ENCODE measurements around the gene MID1IP1.

MID1IP1 gene

GRCh38 chrX:38816155-38816554, 14.9 kb downstream of the MID1IP1 start:
- DNase-seq (ENCODE audit: low read depth, low spot score), result no peak

DNA sequence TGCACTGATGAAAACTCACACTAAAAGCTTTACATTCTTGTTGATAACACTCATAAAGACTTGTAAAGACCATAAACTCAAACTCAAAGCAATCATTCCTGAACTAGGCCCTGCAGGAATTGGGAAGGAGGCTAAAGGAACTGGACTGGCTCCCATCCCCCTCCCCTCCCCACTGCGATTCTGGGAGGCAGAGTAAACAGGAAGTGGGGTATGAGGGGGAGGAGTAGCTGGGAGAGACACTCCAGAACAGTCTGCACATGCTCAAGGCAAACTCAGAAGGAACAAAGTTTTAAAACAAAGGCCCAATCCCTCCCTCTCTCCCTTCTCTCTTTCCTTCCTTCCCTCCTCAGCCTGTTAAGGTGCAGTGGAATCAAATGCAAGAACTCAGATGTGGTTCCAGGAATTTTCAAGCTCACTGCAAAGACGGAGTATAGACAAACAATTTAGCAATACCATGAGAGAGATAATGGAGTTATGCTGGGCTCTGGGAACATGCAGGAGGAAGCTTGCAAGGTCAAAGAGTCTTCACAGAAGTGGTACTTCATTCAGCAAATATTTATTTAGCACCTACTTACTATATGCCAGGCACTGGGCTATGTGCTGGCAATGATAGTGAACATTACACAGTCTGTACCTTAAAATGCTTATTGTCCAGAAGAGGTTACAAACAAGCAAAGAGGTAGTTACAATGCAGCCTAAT, 15.9 kb downstream of the MID1IP1 start:
- DNase-seq (ENCODE audit: low read depth, low spot score), result no peak

- no peak for DNase-seq (ENCODE audit: low read depth, low spot score)
Observed at GRCh38 chrX:38819163-38819562, 17.9 kb downstream of the MID1IP1 start.

GRCh38 chrX:38819709-38820108, 18.4 kb downstream of the MID1IP1 start:
- no peak for DNase-seq (ENCODE audit: low read depth, low spot score)

DNA sequence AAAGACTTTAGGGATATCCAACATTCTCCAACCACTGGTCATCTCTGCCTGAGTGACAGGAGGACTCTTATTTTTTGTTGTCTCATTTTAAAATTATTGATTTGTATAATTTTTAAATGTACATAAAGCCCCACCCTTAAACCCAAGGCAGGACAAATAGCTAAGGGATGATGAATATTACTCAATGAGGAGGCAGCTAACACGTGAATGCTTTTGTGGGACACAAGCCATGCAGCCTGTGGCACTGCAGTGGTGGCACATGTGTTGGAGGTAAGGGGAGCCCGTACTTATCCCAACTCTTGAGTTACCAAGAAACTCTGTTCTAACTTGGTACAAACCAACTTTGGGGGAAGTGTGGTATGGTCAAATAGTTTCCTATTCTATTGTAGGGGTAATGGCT, 19.5 kb downstream of the MID1IP1 start:
- DNase-seq (ENCODE audit: low read depth, low spot score), result no peak

GRCh38 chrX:38824176-38824575, 22.9 kb downstream of the MID1IP1 start:
- DNase-seq (ENCODE audit: low read depth, low spot score), result no peak

GRCh38 chrX:38831949-38832348, 30.7 kb downstream of the MID1IP1 start:
- DNase-seq (ENCODE audit: low read depth, low spot score), result no peak

- DNase-seq (ENCODE audit: low read depth, low spot score), result no peak
Observed at GRCh38 chrX:38837389-38837788, 36.1 kb downstream of the MID1IP1 start.

DNA sequence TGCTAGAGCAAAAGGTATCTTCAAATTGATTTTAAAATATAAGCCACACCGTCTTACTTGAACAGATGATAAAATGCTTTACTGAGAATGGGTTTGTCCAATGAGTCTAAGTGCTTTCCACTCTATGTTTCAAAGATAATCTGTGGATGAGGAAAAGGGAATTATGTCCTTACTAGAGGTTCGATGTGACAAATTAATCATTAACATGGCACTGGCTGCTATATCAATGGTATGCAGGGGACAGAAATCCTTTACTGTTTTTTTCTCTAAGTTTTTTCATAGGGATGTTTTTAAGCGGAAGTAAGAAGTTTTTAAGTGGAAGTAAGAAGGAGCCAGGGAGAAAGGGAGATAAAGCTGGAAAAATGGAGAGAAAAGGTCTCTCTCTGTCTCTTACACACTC, 38.0 kb downstream of the MID1IP1 start:
- no peak for DNase-seq (ENCODE audit: low read depth, low spot score)

DNA sequence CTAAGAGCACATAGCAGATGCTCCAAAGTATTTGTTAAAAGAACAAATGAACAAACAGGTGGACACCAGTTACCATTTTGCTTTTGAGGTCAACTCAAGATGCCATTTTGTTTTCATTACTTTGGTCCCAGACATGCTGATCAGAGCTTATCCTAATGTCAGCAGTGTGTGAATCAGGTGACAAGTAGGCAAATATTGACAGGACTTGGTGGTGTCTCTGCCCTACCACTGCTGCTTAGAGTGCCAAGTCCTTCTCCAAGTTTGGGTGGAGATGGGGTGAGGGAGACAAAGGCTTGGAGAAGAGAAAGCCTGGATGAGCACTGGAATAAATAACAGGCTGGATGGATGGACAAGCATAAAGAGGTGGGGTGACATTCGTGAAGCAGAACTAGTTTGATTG, 38.7 kb downstream of the MID1IP1 start:
- DNase-seq (ENCODE audit: low read depth, low spot score), result no peak

DNA sequence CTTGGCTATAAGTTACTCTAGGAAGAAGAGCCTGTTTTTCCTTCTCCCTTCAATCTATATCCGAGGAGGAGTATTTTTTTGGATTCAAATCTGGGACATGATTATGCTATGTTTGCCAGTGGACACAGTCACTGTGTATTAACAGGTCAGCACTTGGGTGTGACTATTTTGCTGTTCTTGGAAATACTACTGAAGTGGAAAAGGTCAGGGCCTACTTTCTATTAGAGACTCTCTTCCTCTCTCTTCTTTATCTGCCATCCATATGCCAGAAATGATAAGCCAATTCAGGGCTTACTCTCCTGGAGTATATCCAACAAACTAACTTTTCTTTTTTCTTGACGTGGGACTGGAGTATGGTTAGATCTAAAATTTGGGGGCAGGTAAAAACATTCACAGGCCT, 40.5 kb downstream of the MID1IP1 start:
- no peak for DNase-seq (ENCODE audit: low read depth, low spot score)

GRCh38 chrX:38845426-38845825, 44.2 kb downstream of the MID1IP1 start:
- DNase-seq (ENCODE audit: low read depth, low spot score), result no peak

DNA sequence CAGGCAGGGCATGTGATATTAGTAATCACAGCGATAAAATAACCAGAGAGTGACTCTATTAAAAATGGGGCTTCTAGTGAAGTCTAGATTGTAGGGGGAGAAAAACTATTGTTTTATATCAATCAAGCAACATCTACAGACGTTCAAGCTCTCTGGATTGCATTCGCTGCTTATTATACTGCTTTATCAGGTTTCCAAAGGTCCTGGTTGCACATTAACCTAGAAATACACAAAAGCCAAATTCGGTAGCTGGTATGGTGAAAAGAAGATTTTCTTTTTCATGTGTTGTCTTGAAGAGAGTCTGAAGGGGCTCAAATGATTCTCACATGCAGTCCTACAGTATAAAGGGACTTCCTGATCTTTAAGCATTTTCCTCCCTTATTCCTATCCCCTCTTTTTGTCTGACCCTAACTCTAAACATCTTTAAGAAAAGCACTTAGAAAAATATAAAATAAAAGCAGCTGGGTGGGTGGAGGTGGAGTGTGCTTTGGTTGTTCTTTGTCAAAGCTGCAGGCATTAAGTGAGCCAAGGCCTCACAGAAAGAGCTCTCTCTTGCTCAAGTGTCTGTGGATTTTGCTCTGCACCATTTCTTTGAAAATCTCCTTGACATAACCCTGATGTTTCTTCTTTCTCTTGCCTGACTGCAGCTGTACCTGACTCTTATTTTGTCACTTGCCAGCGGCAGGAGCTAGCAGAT, 46.1 kb downstream of the MID1IP1 start:
- DNase-seq (ENCODE audit: low read depth, low spot score), result no peak

DNA sequence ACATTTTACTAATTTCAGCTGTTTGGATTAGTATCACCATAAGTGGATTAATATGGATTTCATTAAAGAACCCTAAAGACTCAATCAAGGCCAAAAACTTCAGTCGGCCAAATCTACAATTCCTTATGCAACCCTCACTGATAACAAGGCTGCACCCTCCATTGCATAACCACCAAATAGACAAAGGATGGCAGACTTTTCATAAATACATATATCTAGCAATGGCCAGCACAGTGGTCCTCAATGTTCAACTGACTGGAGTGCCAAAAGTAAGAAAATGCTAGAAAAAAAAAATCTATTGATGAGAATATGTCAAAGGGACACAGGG, 46.6 kb downstream of the MID1IP1 start:
- no peak for DNase-seq (ENCODE audit: low read depth, low spot score)

- no peak for DNase-seq (ENCODE audit: low read depth, low spot score)
Observed at GRCh38 chrX:38848671-38849455, 47.6 kb downstream of the MID1IP1 start.

DNA sequence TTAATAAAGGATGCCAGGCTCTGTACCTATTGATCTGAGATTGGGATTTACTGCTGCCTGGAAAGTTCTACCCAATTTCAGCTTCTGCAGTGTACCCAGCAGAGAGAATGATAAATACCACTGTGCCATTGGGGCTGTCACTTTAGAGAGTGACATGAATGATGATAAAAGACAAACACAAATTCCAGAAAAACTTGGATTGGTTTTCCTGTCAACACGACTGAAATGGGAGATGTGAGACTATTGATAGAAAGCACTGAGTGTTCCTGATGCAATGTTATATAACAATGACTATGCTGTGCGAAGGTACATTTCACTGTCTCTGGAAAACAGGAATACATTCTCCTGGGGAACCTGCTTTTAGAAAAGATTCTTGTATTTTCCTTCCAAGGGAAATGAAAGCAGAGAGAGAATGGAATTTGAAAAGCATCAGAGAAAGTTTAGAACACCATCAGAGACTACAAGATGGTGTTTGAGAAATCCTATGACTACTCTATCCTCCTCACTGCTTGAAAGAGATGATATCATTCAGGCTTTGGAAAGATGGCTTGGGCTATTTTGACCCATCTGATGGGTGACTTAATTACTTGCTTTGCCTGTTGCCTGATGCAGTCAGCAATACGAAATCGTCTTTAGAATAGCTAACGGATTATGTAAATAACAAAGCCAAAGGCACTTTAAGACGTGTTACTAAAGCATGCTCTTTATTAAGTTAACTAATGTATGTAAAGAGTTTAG, 49.7 kb downstream of the MID1IP1 start:
- no peak for DNase-seq (ENCODE audit: low read depth, low spot score)

DNA sequence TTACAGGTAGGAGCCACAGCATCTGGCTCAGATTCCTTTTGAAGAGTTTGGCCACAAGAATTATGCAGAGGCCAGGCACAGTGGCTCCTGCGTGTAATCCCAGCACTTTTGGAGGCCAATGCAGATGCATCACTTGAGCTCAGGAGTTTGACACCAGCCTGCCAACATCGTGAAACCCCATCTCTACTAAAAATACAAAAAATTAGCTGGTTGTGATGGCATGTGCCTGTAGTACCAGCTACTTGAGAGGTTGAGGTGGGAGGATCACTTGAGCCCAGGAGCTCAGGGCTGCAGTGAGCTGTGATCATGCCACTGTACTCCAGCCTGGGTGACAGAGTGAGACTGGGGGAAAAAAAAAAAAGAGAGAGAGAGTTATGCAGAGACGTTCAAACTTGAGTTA, 53.0 kb downstream of the MID1IP1 start:
- no peak for DNase-seq (ENCODE audit: low read depth, low spot score)

Data from activated naive CD8-positive, alpha-beta T cell treated with anti-CD3 and anti-CD28 coated beads, Interleukin-2, amount 50 U/mL, for 16 hours (primary cell).